H1 (cell line): ENCODE data around the gene ARMH3.

Experiments used
- CREB1 ChIP-seq: IDR thresholded peaks from 2 replicates; pipeline ENCODE4 v1.6.1; 2012; ENCODE audit warnings: inconsistent platforms
- CTBP2 ChIP-seq: IDR thresholded peaks from 2 replicates; pipeline ENCODE4 v1.7.0; 2011; ENCODE audit warnings: borderline replicate concordance, mild to moderate bottlenecking, moderate library complexity, mixed read lengths, low read length; ENCODE audit not compliant: insufficient read depth, insufficient read length
- EP300 ChIP-seq, 2 experiments: IDR thresholded peaks; 1 replicate in 1 of 2; 2 replicates in 1 of 2; pipeline ENCODE4 v1.6.1; 2011 to 2012; ENCODE audit warnings: low read depth in 2 of 2, low read length in 2 of 2, mild to moderate bottlenecking in 2 of 2, borderline replicate concordance in 1 of 2, inconsistent platforms in 1 of 2, moderate library complexity in 1 of 2
- FOSL1 ChIP-seq: IDR thresholded peaks from 2 replicates; pipeline ENCODE4 v1.6.1; 2011; ENCODE audit warnings: mild to moderate bottlenecking, low read depth, low read length, moderate library complexity; ENCODE audit not compliant: insufficient read depth
- POLR2A ChIP-seq, 2 experiments: IDR thresholded peaks; 1 replicate in 1 of 2; 2 replicates in 1 of 2; pipeline ENCODE4 v1.6.1; 2011; ENCODE audit warnings: low read depth in 2 of 2, low read length in 2 of 2, mild to moderate bottlenecking in 2 of 2; ENCODE audit errors: control extremely low read depth in 1 of 2
- POLR2AphosphoS5 ChIP-seq: IDR thresholded peaks from 2 replicates; pipeline ENCODE4 v1.6.1; 2011; ENCODE audit warnings: low read depth, low read length
- RNF2 ChIP-seq: fragments of 200-900, 300-1000 bp; sonication (generic); IDR thresholded peaks from 2 replicates; pipeline ENCODE4 v1.7.1; 2016; ENCODE audit warnings: borderline replicate concordance, low read depth, mild to moderate bottlenecking, antibody characterized with exemption, low read length; ENCODE audit not compliant: poor library complexity, severe bottlenecking; ENCODE audit errors: missing control alignments
- SP2 ChIP-seq: IDR thresholded peaks from 2 replicates; pipeline ENCODE4 v1.6.1; 2012; ENCODE audit warnings: mild to moderate bottlenecking, low read length, inconsistent platforms
- TF ChIP-seq, protein P1 (sequence below): IDR thresholded peaks from 2 replicates; pipeline ENCODE4 v1.6.1; 2012; ENCODE audit warnings: low read length, inconsistent platforms
- TF ChIP-seq, protein P2 (sequence below), 3 experiments: IDR thresholded peaks; 1 replicate in 2 of 3; 2 replicates in 1 of 3; pipeline versions ENCODE4 v1.5.1 to v1.6.1; 2011; ENCODE audit warnings: low read length in 3 of 3, mild to moderate bottlenecking in 3 of 3, inconsistent platforms in 2 of 3, low read depth in 1 of 3, moderate library complexity in 1 of 3; ENCODE audit not compliant: insufficient read depth in 1 of 3; ENCODE audit errors: control extremely low read depth in 1 of 3
- TF ChIP-seq, protein P3 (sequence below): IDR thresholded peaks from 2 replicates; pipeline ENCODE4 v1.6.1; 2011; ENCODE audit warnings: low read depth, mild to moderate bottlenecking, low read length; ENCODE audit not compliant: insufficient read depth

DNA sequence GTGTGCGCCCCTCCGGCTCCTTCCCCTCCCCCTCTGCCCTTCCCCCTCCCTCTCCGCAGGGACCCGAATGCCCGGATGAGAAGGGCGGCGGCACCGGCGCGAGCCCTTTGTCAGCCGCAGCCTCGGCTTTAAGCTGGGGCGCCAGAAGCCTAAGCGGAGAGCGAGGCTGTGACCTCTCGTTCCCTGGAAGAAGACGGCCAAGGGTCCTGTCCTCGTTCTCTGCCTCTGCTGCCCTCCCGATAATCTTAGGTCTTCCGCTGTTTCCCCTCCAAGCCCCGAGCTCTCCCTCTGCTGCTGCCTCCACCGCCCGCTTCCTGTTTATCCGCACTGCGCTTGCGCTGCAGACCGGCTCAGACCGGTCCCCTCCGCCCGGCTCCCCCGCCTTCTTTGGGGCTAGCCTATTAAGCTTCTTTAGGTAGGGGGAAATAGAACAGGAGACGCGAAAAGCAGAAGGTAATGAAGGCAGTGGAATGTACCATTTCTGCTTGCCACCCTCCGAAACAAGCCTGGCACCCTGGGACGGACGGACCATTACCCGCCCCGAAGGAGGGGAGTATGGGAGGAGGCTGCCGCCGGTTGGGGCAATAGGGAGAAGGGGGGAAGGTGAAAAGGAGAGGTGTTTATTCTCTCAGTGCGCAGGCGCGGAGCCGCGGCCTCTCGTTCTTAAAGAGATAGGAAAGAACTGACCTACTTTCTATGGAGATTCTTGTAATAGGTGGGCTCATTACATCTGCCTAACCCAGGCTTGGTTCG lies 237.7 kb downstream of the ARMH3 start, which contains the start of gene OGA:
- TF ChIP-seq POLR2A (IDR thresholded peaks at IDR 0.05; ENCODE audit: control extremely low read depth in 1 of 2, low read depth in 2 of 2, low read length in 2 of 2) (peak; percentile 83 to 88), FOSL1 (no peak), SP2 (no peak), EP300 (IDR thresholded peaks at IDR 0.05; ENCODE audit: borderline replicate concordance in 1 of 2, low read depth in 2 of 2, low read length in 2 of 2) (peak in 1 of 2 experiments; percentile 100; a peak in 2 of 3 replicates), CREB1 (peak; percentile 74), CTBP2 (no peak), POLR2AphosphoS5 (peak; percentile 94), RNF2 (no peak)
- TF ChIP-seq, protein P1, sequence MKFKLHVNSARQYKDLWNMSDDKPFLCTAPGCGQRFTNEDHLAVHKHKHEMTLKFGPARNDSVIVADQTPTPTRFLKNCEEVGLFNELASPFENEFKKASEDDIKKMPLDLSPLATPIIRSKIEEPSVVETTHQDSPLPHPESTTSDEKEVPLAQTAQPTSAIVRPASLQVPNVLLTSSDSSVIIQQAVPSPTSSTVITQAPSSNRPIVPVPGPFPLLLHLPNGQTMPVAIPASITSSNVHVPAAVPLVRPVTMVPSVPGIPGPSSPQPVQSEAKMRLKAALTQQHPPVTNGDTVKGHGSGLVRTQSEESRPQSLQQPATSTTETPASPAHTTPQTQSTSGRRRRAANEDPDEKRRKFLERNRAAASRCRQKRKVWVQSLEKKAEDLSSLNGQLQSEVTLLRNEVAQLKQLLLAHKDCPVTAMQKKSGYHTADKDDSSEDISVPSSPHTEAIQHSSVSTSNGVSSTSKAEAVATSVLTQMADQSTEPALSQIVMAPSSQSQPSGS, result peak; percentile 85
- TF ChIP-seq, protein P2, sequence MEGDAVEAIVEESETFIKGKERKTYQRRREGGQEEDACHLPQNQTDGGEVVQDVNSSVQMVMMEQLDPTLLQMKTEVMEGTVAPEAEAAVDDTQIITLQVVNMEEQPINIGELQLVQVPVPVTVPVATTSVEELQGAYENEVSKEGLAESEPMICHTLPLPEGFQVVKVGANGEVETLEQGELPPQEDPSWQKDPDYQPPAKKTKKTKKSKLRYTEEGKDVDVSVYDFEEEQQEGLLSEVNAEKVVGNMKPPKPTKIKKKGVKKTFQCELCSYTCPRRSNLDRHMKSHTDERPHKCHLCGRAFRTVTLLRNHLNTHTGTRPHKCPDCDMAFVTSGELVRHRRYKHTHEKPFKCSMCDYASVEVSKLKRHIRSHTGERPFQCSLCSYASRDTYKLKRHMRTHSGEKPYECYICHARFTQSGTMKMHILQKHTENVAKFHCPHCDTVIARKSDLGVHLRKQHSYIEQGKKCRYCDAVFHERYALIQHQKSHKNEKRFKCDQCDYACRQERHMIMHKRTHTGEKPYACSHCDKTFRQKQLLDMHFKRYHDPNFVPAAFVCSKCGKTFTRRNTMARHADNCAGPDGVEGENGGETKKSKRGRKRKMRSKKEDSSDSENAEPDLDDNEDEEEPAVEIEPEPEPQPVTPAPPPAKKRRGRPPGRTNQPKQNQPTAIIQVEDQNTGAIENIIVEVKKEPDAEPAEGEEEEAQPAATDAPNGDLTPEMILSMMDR (IDR thresholded peaks at IDR 0.05; ENCODE audit: control extremely low read depth in 1 of 3, insufficient read depth in 1 of 3, low read depth in 1 of 3, low read length in 3 of 3), result no peak
- TF ChIP-seq, protein P3, sequence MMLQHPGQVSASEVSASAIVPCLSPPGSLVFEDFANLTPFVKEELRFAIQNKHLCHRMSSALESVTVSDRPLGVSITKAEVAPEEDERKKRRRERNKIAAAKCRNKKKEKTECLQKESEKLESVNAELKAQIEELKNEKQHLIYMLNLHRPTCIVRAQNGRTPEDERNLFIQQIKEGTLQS, result no peak
